ENCODE results near the gene CCDC24. TPM values are rescaled to one million over a fixed set of nuclear protein-coding genes. Genes with fewer than 3 reads are reported as not detected.

Gene CCDC24
- polyA plus RNA-seq, 1 experiment, result 2.0 TPM

GRCh38 chr1:44002606-44003157, 11.3 kb downstream of the CCDC24 start:
- ChIA-PET CTCF (interaction anchor here (6.6 to 11.4 kb wide), 2 partner anchors 33 to 42 kb away, joined by 96 to 197 read pairs; no protein-coding TSS in a partner anchor), POLR2A (no interaction called here)
- Histone ChIP-seq H3K4me3 (ENCODE audit: low read depth, low read length) (no peak overlapping the region), H3K27me3 (ENCODE audit: control insufficient read depth, insufficient read depth, low read length) (no peaks in the 10 kb centered on the region), H3K36me3 (ENCODE audit: control insufficient read depth, insufficient read depth, low read length) (peaks cover 30% of the 10 kb centered on the region)
- TF ChIP-seq, protein P1, sequence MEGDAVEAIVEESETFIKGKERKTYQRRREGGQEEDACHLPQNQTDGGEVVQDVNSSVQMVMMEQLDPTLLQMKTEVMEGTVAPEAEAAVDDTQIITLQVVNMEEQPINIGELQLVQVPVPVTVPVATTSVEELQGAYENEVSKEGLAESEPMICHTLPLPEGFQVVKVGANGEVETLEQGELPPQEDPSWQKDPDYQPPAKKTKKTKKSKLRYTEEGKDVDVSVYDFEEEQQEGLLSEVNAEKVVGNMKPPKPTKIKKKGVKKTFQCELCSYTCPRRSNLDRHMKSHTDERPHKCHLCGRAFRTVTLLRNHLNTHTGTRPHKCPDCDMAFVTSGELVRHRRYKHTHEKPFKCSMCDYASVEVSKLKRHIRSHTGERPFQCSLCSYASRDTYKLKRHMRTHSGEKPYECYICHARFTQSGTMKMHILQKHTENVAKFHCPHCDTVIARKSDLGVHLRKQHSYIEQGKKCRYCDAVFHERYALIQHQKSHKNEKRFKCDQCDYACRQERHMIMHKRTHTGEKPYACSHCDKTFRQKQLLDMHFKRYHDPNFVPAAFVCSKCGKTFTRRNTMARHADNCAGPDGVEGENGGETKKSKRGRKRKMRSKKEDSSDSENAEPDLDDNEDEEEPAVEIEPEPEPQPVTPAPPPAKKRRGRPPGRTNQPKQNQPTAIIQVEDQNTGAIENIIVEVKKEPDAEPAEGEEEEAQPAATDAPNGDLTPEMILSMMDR (IDR thresholded peaks at IDR 0.05; ENCODE audit: insufficient read depth, low read depth, low read length), result peak; percentile 20; the same call in 1 of the 2 replicates
- DNase-seq (ENCODE audit: low read depth), result no peak

GRCh38 chr1:44008259-44008658, 16.9 kb downstream of the CCDC24 start:
- Histone ChIP-seq H3K36me3 (ENCODE audit: control insufficient read depth, insufficient read depth, low read length) (peaks cover 16% of the 10 kb centered on the region), H3K27me3 (ENCODE audit: control insufficient read depth, insufficient read depth, low read length) (no peaks in the 10 kb centered on the region), H3K4me3 (ENCODE audit: low read depth, low read length) (no peak overlapping the region)
- TF ChIP-seq, protein P1 (IDR thresholded peaks at IDR 0.05; ENCODE audit: insufficient read depth, low read depth, low read length), result no peak
- DNase-seq (ENCODE audit: low read depth), result no peak
- CTCF ChIA-PET, result no interaction called here
- POLR2A ChIA-PET, result no interaction called here

DNA sequence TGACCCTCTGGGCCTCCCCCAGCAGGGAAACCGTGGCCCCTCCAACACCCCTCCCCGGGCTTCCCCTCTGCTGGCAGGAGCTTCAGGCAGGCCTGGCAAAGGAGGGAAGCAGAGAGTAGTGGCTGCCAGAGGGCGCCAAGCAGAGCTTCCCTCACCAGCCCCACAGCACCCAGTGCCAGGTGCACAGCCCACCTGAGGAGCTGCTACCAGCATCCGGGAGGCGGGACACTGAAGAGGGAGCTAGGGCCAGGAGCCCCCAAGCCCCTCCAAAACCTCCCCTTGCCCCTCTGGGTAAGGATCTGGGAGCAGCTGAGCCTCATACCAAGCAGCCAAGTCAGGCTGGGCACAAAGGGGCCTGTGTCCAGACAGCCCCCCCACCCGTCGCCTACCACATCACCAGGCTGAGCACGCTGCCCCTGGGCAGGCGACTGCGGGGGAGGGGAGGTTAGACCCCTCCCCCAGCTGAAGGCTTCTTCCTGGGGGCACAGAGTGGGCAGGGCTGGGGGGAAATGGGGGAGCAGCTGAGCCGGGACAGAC, 19.6 kb downstream of the CCDC24 start:
- H3K36me3 ChIP-seq (ENCODE audit: control insufficient read depth, insufficient read depth, low read length), result peaks cover 17% of the 10 kb centered on the region
- ChIA-PET POLR2A (no interaction called here), CTCF (interaction anchor here (0.9 to 4.4 kb wide), 4 partner anchors 26 to 584 kb away, joined by 3 to 17 read pairs (median 4); no protein-coding TSS in a partner anchor)
- DNase-seq (ENCODE audit: low read depth), result no peak
- H3K4me3 ChIP-seq (ENCODE audit: low read depth, low read length), result no peak overlapping the region
- H3K27me3 ChIP-seq (ENCODE audit: control insufficient read depth, insufficient read depth, low read length), result no peaks in the 10 kb centered on the region
- TF ChIP-seq, protein P1 (IDR thresholded peaks at IDR 0.05; ENCODE audit: insufficient read depth, low read depth, low read length), result no peak

DNA sequence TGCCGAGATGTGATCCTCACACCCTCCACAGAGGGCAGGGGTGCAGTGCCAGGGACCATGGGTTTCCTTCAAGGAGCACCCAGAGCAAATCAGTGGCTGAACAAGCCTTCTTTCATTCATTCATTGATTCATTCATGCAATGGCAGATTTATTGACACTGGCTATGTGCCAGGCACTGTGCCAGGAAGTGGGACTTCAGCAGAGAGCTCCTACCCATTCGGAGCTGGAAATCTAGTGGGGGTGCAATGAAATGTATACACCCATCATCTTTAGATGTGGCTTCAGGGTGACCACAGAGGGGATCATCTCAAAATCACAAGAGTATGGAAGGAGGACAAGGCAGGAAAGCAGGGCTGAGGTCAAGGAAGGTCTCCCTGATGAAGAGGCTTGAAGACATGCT, 21.0 kb downstream of the CCDC24 start:
- Histone ChIP-seq H3K36me3 (ENCODE audit: control insufficient read depth, insufficient read depth, low read length) (peaks cover 18% of the 10 kb centered on the region), H3K27me3 (ENCODE audit: control insufficient read depth, insufficient read depth, low read length) (no peaks in the 10 kb centered on the region), H3K4me3 (ENCODE audit: low read depth, low read length) (no peak overlapping the region)
- DNase-seq (ENCODE audit: low read depth), result no peak
- ChIA-PET POLR2A (no interaction called here), CTCF (interaction anchor here (4.4 kb wide), 1 partner anchor 35 kb away, joined by 17 read pairs; no protein-coding TSS in a partner anchor)
- TF ChIP-seq, protein P1 (IDR thresholded peaks at IDR 0.05; ENCODE audit: insufficient read depth, low read depth, low read length), result no peak

DNA sequence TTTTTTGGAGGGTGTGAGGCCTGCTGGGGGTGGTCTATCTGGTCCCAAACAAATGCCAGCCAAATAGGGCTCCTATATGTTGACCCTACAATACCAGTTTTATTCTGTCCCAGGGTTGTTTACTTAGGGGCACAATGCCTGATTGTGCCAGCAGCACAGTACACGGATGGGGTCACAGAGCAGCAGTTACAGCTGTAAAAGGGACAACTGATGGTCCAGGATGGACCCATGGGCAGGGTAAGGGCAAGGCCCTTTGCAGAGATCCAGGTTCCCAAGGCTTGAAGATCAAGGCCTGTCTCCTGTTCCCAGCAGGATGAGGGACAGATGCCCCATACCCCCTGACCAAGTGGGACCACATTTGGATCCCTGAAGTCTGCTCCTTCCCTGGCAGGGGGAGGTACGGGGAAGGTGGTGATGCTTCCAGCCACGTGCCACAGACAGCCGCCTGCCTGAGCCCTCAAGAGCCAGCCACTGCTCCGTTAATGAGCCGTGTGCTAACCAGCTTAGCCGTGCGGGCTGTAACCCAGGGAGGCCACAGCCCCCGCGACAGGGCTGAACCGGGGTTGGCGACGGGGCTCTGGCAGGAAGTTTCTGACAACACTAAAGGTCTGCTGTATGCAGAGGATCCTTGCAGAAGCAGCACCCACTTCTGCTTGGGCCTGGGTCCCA, 21.7 kb downstream of the CCDC24 start:
- TF ChIP-seq, protein P1 (IDR thresholded peaks at IDR 0.05; ENCODE audit: insufficient read depth, low read depth, low read length), result no peak
- ChIA-PET POLR2A (no interaction called here), CTCF (interaction anchor here (2.2 to 4.4 kb wide), 2 partner anchors 35 kb away, joined by 8 to 17 read pairs; no protein-coding TSS in a partner anchor)
- Histone ChIP-seq H3K36me3 (ENCODE audit: control insufficient read depth, insufficient read depth, low read length) (peaks cover 17% of the 10 kb centered on the region), H3K4me3 (ENCODE audit: low read depth, low read length) (no peak overlapping the region), H3K27me3 (ENCODE audit: control insufficient read depth, insufficient read depth, low read length) (no peaks in the 10 kb centered on the region)
- DNase-seq (ENCODE audit: low read depth), result no peak

All from BJ (cell line).